Right lobe of liver (tissue), 6 donors: ENCODE results near the gene UBE2J2. TPM values are rescaled to one million over a fixed set of nuclear protein-coding genes. Genes with fewer than 3 reads are reported as not detected.

ENCODE experiments used
- ATAC-seq, 4 donors: fragments of 200-7000 bp; cut with Tn5 transposase; one replicate each; pipeline ENCODE4 v1.9.1; 2020; ENCODE audit warnings: mild to moderate bottlenecking in 4 of 4, moderate library complexity in 4 of 4
- DNase-seq, 3 donors: peaks; one replicate each; pipeline ENCODE4 v3.0.0-alpha.2; 2020
- H3K27ac ChIP-seq, 3 donors: fragments of 200-600 bp; one replicate each; pipeline ENCODE4 v1.8.0; 2022
- H3K27me3 ChIP-seq, 2 donors: fragments of 200-600 bp; one replicate each; pipeline ENCODE4 v1.8.0; 2022
- H3K36me3 ChIP-seq, 4 donors: fragments of 200-600 bp; sonication (generic) in 1 of 4; one replicate each; pipeline versions ENCODE4 v1.5.1 to v1.8.0; 2017 to 2022; ENCODE audit warnings: control low read depth in 1 of 4
- H3K4me1 ChIP-seq, 4 donors: fragments of 200-600 bp; sonication (generic) in 1 of 4; one replicate each; pipeline versions ENCODE4 v1.5.1 to v1.8.0; 2017 to 2022; ENCODE audit warnings: control low read depth in 1 of 4
- H3K4me3 ChIP-seq, 3 donors: fragments of 200-600 bp; one replicate each; pipeline ENCODE4 v1.8.0; 2022
- H3K9me3 ChIP-seq, 4 donors: fragments of 200-600 bp; sonication (generic) in 1 of 4; one replicate each; pipeline versions ENCODE4 v1.5.1 to v1.8.0; 2017 to 2022; ENCODE audit warnings: control low read depth in 1 of 4
- POLR2A ChIP-seq: fragments of 450-650 bp; IDR thresholded peaks from one replicate; pipeline ENCODE4 v1.6.1; 2017; ENCODE audit warnings: antibody characterized with exemption, mild to moderate bottlenecking
- WGBS: methylation state at CpG from one replicate; pipeline ENCODE4 v1.1.6; 2018; ENCODE audit warnings: low coverage, low lambda C conversion rate; ENCODE audit not compliant: insufficient coverage; ENCODE audit errors: missing lambda C conversion rate; 5-methylcytosine and 5-hydroxymethylcytosine counted together
- intact Hi-C, 2 donors: fragments of 100-400 bp; cut with DNase I; formaldehyde crosslinking; loops; one replicate each; pipeline versions ENCODE4 v1.11.2 to v1.14.1; 2022
- total RNA-seq, 6 experiments: library from RNA; depleted of rRNA in 2 of 6; stranded (reverse); fragments of >200 nt in 2 of 6; fragmentation: NEBNext Ultra II Directional in 3 of 6; extraction: Animal tissue kit (Norgen Biotek cat#: 25700) in 3 of 6; gene quantifications; one replicate each; pipeline versions ENCODE4 v1.1.0 to v1.2.4, GENCODE V29; 2016 to 2023
- TF ChIP-seq, protein P1 (sequence below), 4 donors: fragments of 200-600 bp in 3 of 4; fragments of 450-650 bp in 1 of 4; IDR thresholded peaks; one replicate each; pipeline versions ENCODE4 v1.5.1 to v1.8.0; 2016 to 2022; ENCODE audit warnings: antibody characterized with exemption in 4 of 4, mild to moderate bottlenecking in 2 of 4
- donor health status: DM: no; HTN: yes; CAD: no.
- donor health status: DM: no; HTN: no; CAD: no.
- donor health status: DM: no; HTN: no; CAD: no.
- donor health status: DM: no; HTN: yes; CAD: no.
- donor health status: DM: no; HTN: yes; CAD: no.

The UBE2J2 gene
- total RNA-seq, 6 experiments from 2014 or later, result 25.5 to 30.6 (median 26.9) TPM

DNA sequence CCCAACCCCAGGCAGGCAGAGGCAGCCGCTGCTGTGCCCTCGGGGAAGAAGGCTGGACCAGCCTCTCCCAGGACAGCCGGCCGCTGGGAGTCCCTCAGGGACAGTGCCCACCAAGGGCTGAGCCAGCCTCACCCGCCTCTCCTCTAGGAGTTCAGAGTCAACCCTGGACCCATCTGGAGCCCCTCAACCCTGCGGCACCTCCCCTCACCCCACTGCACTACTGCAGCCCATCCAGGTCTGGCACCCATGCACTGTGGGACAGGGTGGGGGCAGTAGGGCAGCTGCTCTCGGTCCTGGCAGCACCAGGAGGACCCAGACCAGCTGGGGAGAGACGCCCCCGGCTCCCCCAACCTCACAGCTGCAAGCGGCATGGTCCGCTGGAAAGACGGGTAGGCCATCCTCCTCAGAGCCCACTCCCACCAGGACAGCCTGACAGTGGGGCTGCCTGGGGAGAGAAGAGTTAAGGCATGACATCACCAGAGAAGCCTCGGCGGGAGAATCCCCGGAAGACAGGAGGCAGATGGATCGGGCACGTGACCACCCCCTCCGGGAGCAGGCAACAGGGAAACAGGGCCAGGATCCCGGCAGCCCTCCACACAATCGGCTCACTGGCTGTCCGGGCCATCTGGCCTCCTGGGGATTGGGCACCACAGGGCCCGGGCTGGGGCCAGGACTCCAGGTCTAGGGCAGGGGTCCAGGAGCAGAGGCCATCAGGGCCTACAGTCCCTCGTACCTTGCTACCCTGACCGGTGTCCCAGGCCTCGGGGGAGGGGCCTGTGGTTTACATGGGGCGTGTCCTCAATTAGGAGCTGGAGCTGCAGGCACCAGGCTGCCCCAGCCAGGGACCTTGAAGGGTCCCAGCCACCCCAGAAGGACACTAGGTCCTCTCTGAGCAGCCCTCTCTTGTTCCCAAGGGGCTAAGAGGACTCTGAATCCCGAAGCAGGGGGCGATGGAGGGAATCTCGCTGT lies 31.0 kb upstream of the UBE2J2 start:
- ATAC-seq (peak in 1 of 4 donors; percentile 11), DNase-seq (peak in 1 of 3 donors; percentile 70)
- H3K27me3 ChIP-seq, result no peaks in the 10 kb centered on the region
- TF ChIP-seq, protein P1, sequence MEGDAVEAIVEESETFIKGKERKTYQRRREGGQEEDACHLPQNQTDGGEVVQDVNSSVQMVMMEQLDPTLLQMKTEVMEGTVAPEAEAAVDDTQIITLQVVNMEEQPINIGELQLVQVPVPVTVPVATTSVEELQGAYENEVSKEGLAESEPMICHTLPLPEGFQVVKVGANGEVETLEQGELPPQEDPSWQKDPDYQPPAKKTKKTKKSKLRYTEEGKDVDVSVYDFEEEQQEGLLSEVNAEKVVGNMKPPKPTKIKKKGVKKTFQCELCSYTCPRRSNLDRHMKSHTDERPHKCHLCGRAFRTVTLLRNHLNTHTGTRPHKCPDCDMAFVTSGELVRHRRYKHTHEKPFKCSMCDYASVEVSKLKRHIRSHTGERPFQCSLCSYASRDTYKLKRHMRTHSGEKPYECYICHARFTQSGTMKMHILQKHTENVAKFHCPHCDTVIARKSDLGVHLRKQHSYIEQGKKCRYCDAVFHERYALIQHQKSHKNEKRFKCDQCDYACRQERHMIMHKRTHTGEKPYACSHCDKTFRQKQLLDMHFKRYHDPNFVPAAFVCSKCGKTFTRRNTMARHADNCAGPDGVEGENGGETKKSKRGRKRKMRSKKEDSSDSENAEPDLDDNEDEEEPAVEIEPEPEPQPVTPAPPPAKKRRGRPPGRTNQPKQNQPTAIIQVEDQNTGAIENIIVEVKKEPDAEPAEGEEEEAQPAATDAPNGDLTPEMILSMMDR (IDR thresholded peaks at IDR 0.05), result no peak
- no peak for TF ChIP-seq POLR2A
- no peaks in the 10 kb centered on the region for H3K9me3 ChIP-seq
- intact Hi-C loops, result no loop called here
- H3K36me3 ChIP-seq, result no peaks in the 10 kb centered on the region
- H3K27ac ChIP-seq, result peak overlapping the region in 2 of 3 donors; percentile 29 to 47
- H3K4me3 ChIP-seq, result peak overlapping the region in 2 of 3 donors; percentile 9 to 16
- 13% methylated on average over 10 of the region's 29 CpGs for WGBS
- peaks cover 0 to 34% (median 19%) of the 10 kb centered on the region in 4 donors for H3K4me1 ChIP-seq

DNA sequence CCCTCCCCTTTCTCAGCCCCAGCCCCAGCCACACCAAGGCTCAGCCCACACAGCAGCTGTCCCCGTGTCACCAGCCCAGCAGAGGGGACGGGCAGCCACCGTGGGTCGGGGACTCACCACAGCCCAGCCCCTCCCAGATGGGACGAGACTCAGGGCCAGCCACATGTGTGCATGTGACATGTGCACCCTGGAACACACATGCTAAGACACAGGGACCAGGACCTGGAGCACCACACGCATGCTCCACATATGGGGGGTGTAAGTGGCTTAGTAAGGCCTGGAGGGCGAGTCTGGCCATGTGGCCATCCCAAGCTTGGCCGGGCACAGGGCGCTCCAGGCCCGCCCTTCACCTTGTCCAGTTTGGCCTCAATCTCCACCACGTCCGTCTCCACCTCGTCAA lies 30.1 kb upstream of the UBE2J2 start:
- TF ChIP-seq, protein P1 (IDR thresholded peaks at IDR 0.05), result no peak
- no peak for TF ChIP-seq POLR2A
- H3K4me1 ChIP-seq, result peaks cover 0 to 27% (median 16%) of the 10 kb centered on the region in 4 donors
- H3K9me3 ChIP-seq, result no peaks in the 10 kb centered on the region
- H3K4me3 ChIP-seq, result no peak overlapping the region
- ATAC-seq (no peak), DNase-seq (no peak)
- H3K36me3 ChIP-seq, result no peaks in the 10 kb centered on the region
- no peak overlapping the region for H3K27ac ChIP-seq
- WGBS, result 53% methylated on average over 2 of the region's 13 CpGs
- H3K27me3 ChIP-seq, result no peaks in the 10 kb centered on the region
- intact Hi-C loops, result no loop called here

DNA sequence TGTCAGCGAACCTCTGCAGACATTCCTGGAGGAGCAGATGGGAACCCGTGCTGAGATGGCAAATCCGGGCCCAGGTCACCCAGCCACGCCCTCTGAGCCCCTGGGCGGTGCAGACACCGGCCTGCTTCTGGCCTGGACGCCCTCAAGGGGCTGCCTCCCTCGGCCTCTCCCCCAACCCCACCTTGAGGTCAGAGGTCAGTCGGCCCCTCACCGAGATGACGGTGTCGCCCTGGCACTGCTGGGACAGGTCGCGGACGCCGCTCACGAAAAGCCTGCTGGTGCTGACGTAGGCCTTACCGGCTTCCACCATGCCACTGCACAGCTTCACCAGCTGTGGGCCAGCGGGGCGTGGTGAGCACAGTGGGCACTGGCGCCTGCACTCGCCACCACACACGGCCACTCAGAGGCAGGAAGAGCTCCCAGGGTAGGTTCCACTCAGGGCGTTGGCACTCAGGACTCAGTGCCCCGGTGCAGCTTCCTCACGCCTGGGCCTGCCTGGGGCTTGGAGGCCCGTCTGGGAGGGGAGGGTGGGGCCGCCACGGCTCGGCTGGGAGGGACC lies 29.4 kb upstream of the UBE2J2 start:
- intact Hi-C loops, result no loop called here
- H3K9me3 ChIP-seq, result no peaks in the 10 kb centered on the region
- peaks cover 0 to 27% (median 16%) of the 10 kb centered on the region in 4 donors for H3K4me1 ChIP-seq
- H3K27me3 ChIP-seq, result no peaks in the 10 kb centered on the region
- no CpG with 5 or more reads among the region's 31 CpGs for WGBS
- ATAC-seq (no peak), DNase-seq (no peak)
- H3K4me3 ChIP-seq, result no peak overlapping the region
- H3K27ac ChIP-seq, result no peak overlapping the region
- no peaks in the 10 kb centered on the region for H3K36me3 ChIP-seq
- TF ChIP-seq, protein P1 (IDR thresholded peaks at IDR 0.05), result no peak
- no peak for TF ChIP-seq POLR2A

DNA sequence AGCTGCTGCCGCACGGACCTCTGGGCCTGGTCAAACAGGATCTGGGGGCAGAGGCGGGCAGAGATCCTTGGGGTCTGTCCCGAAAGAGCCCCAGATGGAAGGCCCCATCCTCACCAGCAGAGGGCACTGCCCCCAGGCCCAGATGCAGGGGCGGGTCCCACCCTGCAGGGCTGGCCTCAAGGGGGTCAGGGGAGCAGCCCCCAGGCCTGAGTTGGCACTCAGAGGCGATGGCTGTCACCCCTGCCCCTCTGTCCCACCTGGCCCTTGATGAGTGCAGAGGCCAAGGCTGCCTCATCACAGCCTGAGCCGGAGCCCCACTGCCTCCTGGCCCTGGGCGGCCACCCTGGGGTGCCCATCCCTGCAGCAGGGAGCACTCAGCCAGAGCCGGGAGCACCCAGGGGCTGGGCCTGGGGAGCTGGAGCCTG lies 28.4 kb upstream of the UBE2J2 start:
- DNase-seq, result no peak
- Histone ChIP-seq H3K36me3 (no peaks in the 10 kb centered on the region), H3K27ac (no peak overlapping the region), H3K4me1 (peaks cover 0 to 24% (median 15%) of the 10 kb centered on the region in 4 donors), H3K9me3 (no peaks in the 10 kb centered on the region), H3K27me3 (no peaks in the 10 kb centered on the region), H3K4me3 (no peak overlapping the region)
- TF ChIP-seq POLR2A, result no peak
- TF ChIP-seq, protein P1 (IDR thresholded peaks at IDR 0.05), result peak; percentile 2 to 39 (median 30)
- intact Hi-C loops, result no loop called here
- no CpG with 5 or more reads among the region's 9 CpGs for WGBS
- ATAC-seq, result no peak
